GM12891 (cell line): ENCODE data around the gene AATF. TPM values are rescaled to one million over a fixed set of nuclear protein-coding genes. Genes with fewer than 3 reads are reported as not detected.

Experiments
- DNase-seq: peaks from one replicate; pipeline ENCODE4 v3.0.0; 2011; ENCODE audit warnings: low spot score; ENCODE audit not compliant: insufficient read length
- FAIRE-seq: peaks from 2 replicates; lab custom pipeline; 2011; peaks lifted over from hg19 to GRCh38; lab: Jason Lieb, UNC
- PAX5 ChIP-seq: IDR thresholded peaks from 2 replicates; pipeline ENCODE4 v1.6.1; 2011; ENCODE audit warnings: low read length, moderate library complexity, mild to moderate bottlenecking; ENCODE audit not compliant: insufficient read depth, severe bottlenecking
- POLR2A ChIP-seq: IDR thresholded peaks from 2 replicates; pipeline ENCODE4 v1.6.1; 2011; ENCODE audit warnings: low read depth, low read length, control low read depth
- POLR2AphosphoS5 ChIP-seq: IDR thresholded peaks from 2 replicates; pipeline ENCODE4 v1.6.1; 2011; ENCODE audit warnings: low read depth, low read length, control low read depth
- POU2F2 ChIP-seq: IDR thresholded peaks from 2 replicates; pipeline ENCODE4 v1.6.1; 2011; ENCODE audit warnings: low read depth, mild to moderate bottlenecking, control low read depth, low read length, moderate library complexity
- SPI1 ChIP-seq: IDR thresholded peaks from 2 replicates; pipeline ENCODE4 v1.6.1; 2011; ENCODE audit warnings: low read depth, low read length, control low read depth
- TAF1 ChIP-seq: IDR thresholded peaks from 2 replicates; pipeline ENCODE4 v1.6.1; 2011; ENCODE audit warnings: low read depth, low read length, control low read depth
- polyA plus RNA-seq: library from polyadenylated mRNA; unstranded; fragments of >200 nt; gene quantifications from one replicate; pipeline ENCODE4 v1.2.1, GENCODE V29; 2012; ENCODE audit warnings: low read depth, missing spikeins, inconsistent platforms; ENCODE audit not compliant: missing spikeins

The AATF gene, protein sequence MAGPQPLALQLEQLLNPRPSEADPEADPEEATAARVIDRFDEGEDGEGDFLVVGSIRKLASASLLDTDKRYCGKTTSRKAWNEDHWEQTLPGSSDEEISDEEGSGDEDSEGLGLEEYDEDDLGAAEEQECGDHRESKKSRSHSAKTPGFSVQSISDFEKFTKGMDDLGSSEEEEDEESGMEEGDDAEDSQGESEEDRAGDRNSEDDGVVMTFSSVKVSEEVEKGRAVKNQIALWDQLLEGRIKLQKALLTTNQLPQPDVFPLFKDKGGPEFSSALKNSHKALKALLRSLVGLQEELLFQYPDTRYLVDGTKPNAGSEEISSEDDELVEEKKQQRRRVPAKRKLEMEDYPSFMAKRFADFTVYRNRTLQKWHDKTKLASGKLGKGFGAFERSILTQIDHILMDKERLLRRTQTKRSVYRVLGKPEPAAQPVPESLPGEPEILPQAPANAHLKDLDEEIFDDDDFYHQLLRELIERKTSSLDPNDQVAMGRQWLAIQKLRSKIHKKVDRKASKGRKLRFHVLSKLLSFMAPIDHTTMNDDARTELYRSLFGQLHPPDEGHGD
- 81.9 TPM for polyA plus RNA-seq

DNA sequence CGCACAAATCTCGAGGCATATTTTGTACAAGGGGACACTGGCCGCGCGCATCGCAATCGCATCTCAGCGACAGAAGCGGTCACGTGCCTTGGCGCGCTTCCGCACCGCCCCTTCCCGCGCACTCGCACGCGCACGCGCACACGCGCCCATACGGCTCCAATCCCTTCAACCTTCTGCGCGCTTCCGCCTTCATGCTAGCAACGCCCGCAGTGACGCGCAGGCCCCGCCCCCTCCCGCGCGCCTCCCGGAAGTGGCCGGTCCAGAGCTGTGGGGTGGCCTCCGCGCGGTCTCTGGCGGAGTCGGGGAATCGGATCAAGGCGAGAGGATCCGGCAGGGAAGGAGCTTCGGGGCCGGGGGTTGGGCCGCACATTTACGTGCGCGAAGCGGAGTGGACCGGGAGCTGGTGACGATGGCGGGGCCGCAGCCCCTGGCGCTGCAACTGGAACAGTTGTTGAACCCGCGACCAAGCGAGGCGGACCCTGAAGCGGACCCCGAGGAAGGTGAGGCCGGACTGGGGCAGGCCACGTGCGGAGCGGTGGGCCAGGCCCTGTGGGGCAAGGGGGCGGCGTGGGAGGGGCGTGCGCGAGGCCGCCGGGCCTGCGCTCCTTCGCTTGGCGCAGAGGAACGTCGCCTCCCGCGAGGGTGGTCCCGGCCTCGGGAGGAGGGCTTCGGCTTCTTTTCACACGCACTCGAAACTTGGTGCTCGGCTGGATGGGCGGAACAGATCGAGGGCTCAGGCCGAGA lies at the start of gene AATF:
AATF (plus strand) TSS at position 238 of the 744 bp plus-strand sequence; CDS start at position 410, 172 bp downstream.
- DNase-seq (peak; percentile 93), FAIRE-seq (no peak)
- TF ChIP-seq POLR2A (peak; percentile 77), TAF1 (peak; percentile 54), PAX5 (no peak), POU2F2 (peak; percentile 64; the same call in 1 of the 2 replicates), SPI1 (peak; percentile 61), POLR2AphosphoS5 (peak; percentile 90)

DNA sequence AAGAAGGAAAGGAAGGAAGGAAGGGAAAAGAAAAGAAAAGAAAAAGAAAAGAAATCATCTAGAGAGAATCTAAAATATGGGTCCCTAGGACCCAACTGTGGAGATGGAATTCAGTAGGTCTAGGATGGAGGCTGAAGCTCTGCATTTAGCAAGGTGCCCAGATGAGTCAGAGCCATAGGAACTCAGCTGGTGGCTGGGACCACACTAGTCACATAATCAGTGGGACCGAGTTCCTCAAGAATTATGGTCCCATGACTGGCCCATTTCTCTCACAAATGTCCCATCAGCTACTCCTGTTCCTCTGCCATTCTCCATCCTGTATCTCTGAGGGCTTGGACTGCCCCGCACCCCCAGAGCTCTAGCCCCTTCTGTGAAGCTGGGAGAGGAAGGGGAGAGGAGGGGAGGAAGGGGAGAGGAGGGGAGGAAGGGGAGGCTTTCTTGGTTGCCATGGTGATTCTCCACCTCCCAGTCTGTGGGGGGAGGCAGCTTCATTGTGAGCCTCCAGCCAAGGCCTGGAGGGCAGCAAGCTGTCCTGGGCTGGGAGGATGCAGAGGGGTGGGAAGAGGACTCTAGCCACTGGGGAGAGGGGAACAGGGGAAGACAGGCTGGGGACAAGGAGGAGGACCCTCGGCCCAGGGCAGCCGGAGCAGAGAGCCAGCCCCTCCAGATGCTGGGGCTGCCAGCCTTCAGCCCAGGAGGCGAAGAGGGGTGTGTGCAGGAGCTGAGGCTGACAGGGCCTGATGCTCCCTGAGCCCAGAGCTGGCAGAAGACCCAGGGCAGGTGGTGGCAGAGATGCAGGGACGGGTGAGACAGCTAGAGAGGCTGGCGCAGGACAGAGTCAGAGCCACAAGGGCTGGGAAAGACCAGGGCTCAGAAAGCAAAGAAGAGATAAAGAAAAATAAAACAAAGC lies 49.2 kb upstream of the AATF start:
- no peak for FAIRE-seq
- TF ChIP-seq POU2F2: no peak
- TF ChIP-seq SPI1: no peak
- no peak for TF ChIP-seq TAF1
- TF ChIP-seq POLR2AphosphoS5: no peak
- TF ChIP-seq PAX5: no peak
- TF ChIP-seq POLR2A: no peak
- no peak for DNase-seq

DNA sequence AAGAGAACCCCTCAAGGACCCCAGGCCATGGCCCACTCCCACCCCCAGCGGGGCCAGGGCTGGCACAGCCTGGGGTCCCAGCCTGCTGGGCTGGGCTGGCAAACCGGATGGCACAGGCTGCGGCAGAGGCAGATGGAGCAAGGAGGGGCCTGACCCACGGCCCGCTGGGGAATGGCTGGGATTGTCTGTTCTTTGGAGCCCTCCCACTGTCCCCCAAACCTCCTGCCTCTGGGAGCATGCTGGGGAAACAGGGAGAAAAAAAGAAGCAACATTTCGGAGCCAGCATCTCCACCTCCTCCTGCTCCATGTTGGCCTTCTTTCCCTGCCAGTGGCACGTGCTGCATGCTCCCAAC lies 48.6 kb upstream of the AATF start:
- FAIRE-seq (no peak), DNase-seq (no peak)
- TF ChIP-seq SPI1 (no peak), POU2F2 (no peak), POLR2A (no peak), PAX5 (no peak), TAF1 (no peak), POLR2AphosphoS5 (no peak)

- DNase-seq (no peak), FAIRE-seq (no peak)
- TF ChIP-seq PAX5 (no peak), SPI1 (no peak), POLR2AphosphoS5 (no peak), POU2F2 (no peak), POLR2A (no peak), TAF1 (no peak)
Observed at GRCh38 chr17:36901506-36901905, 47.2 kb upstream of the AATF start.

DNA sequence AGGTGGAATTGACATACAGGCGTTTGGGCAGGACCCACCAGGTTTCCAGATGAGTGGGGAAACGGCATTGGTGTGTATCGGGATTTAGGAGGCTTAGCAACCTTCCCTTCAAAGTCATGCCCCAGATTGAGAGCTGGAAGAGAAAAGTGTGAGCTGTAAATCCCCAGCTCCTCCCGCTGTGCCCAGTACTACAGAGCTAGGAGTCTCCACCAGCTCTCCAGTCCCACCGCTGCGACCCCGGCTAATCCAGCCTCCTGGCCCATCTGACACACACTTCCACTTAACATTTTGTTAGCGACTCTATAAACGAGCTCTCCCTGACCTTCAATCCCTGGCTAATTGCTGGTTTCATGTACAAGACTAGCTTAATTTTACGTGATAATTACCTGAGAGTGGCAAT lies 41.3 kb upstream of the AATF start:
- DNase-seq (no peak), FAIRE-seq (no peak)
- no peak for TF ChIP-seq TAF1
- TF ChIP-seq POLR2AphosphoS5: no peak
- TF ChIP-seq POU2F2: no peak
- no peak for TF ChIP-seq SPI1
- TF ChIP-seq POLR2A: no peak
- no peak for TF ChIP-seq PAX5

GRCh38 chr17:36910513-36910912 lies 38.2 kb upstream of the AATF start:
- DNase-seq: no peak
- TF ChIP-seq TAF1 (no peak), POU2F2 (no peak), PAX5 (no peak), POLR2A (no peak), SPI1 (no peak), POLR2AphosphoS5 (no peak)
- no peak for FAIRE-seq

DNA sequence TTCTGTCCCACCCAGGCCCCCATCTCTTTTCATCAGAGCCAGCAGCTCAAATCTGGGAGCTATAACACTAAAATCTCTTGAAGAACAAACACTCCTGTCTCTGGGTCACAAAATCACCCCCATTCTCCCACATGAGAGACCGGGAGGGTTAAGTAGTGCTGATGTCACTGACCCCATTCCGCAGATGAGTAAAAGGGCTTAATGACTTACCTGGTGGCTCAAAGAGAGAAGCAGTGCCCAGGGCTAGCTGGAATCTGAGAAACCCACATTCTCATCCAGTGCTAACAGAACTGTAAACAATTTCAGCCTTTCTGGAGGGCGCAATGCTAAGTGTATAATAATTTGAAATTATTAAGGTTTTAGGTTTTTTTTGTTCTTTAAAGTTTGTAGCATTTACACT lies 37.8 kb upstream of the AATF start:
- no peak for FAIRE-seq
- TF ChIP-seq POLR2AphosphoS5 (no peak), POU2F2 (no peak), PAX5 (no peak), POLR2A (no peak), SPI1 (no peak), TAF1 (no peak)
- DNase-seq: no peak

DNA sequence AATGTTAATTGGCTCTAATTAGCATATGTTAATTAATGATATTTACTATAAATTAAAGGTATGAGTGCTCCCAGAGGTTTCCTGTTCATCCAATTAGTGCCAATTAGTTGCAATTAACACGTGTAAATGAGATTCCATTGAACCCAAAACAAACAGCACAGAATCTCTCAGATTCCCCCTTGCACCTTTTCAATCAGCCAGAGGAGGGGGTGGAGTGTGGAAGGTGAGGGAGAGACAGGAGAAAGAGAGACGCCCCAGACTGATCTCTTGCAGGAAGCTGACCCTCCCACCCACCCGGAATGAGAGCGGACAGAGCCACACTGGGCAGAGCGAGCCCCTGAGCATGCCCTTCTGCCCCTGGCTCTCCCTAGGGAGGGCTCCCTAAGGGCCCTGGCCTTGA lies 35.6 kb upstream of the AATF start:
- DNase-seq (no peak), FAIRE-seq (no peak)
- TF ChIP-seq PAX5 (no peak), POLR2AphosphoS5 (no peak), POU2F2 (no peak), POLR2A (no peak), SPI1 (no peak), TAF1 (no peak)
